K562 (cell line): ENCODE measurements around the gene SPATA33. TPM values are rescaled to one million over a fixed set of nuclear protein-coding genes. Genes with fewer than 3 reads are reported as not detected.

Experiments used
- EZH2 ChIP-seq: IDR thresholded peaks from 2 replicates; pipeline ENCODE4 v1.6.1; 2012; ENCODE audit warnings: low read depth, mild to moderate bottlenecking, inconsistent platforms, low read length, borderline replicate concordance
- HDAC1 ChIP-seq, 2 experiments: fragments of 450-650 bp; IDR thresholded peaks; 2 replicates each; pipeline ENCODE4 v1.6.1; 2016 to 2017; ENCODE audit warnings: inconsistent platforms in 1 of 2, mild to moderate bottlenecking in 1 of 2, moderate library complexity in 1 of 2
- JUND ChIP-seq, 2 experiments: IDR thresholded peaks; 2 replicates in 1 of 2; 3 replicates in 1 of 2; pipeline ENCODE4 v1.6.1; 2011; ENCODE audit warnings: borderline replicate concordance in 2 of 2, low read depth in 2 of 2, low read length in 2 of 2, improper control_type of control experiment in 1 of 2, missing biosample characterization in 1 of 2, missing genetic modification characterization in 1 of 2, missing genetic modification reagents in 1 of 2
- NCOA1 ChIP-seq: fragments of 450-650 bp; IDR thresholded peaks from 2 replicates; pipeline ENCODE4 v1.6.1; 2016; ENCODE audit warnings: low read depth
- NFATC3 ChIP-seq: fragments of 450-650 bp; IDR thresholded peaks from 2 replicates; pipeline ENCODE4 v1.6.1; 2017; ENCODE audit warnings: mild to moderate bottlenecking
- SIN3A ChIP-seq, 2 experiments: fragments of 150-350 bp in 1 of 2; IDR thresholded peaks; 2 replicates each; pipeline ENCODE4 v1.6.1; 2011 to 2016; ENCODE audit warnings: borderline replicate concordance in 2 of 2, low read depth in 2 of 2, low read length in 2 of 2, mild to moderate bottlenecking in 2 of 2, moderate library complexity in 2 of 2; ENCODE audit not compliant: control insufficient read depth in 1 of 2
- ZBTB7A ChIP-seq: IDR thresholded peaks from 2 replicates; pipeline ENCODE4 v1.6.1; 2011; ENCODE audit warnings: low read depth, mild to moderate bottlenecking, low read length, moderate library complexity, borderline replicate concordance; ENCODE audit not compliant: control insufficient read depth
- ZFP1 ChIP-seq: fragments of 450-650 bp; formaldehyde crosslinking; IDR thresholded peaks from 2 replicates; pipeline ENCODE4 v1.4.0; 2020; ENCODE audit warnings: mild to moderate bottlenecking, mixed read lengths
- ZNF766 ChIP-seq: fragments of 200-800 bp; sonication (Bioruptor generic); conservative IDR thresholded peaks from 2 replicates; pipeline ENCODE4 v1.6.1; 2016; ENCODE audit warnings: missing genetic modification characterization, missing compliant biosample characterization
- polyA plus RNA-seq, 8 experiments: library from polyadenylated mRNA; depleted of rRNA in 4 of 8; stranded (reverse) in 5 of 8; unstranded in 3 of 8; fragments of >200 nt; fragmentation: Nextera tagmentation in 2 of 8; fragmentation: Illumina TruSeq in 1 of 8; extraction: Ambion mirVana in 2 of 8; extraction: Trizol in 1 of 8; gene quantifications; 2 replicates each; pipeline versions ENCODE4 v1.2.1 to v1.2.3, GENCODE V29; 2011 to 2014; ENCODE audit warnings: inconsistent platforms in 1 of 8, missing spikeins in 1 of 8
- total RNA-seq, 7 experiments: library from RNA; depleted of rRNA in 6 of 7; stranded (reverse); fragments of >200 nt in 6 of 7; fragmentation: Illumina TruSeq in 2 of 7; extraction: Trizol in 2 of 7; gene quantifications; 2 replicates each; pipeline versions ENCODE4 v1.2.1 to v1.2.3, GENCODE V29; 2011 to 2021; ENCODE audit warnings: low replicate concordance in 1 of 7
- TF ChIP-seq, protein P1 (sequence below): fragments of 250-450 bp; sonication (Bioruptor Pico); IDR thresholded peaks from 2 replicates; pipeline ENCODE4 v1.8.0; 2021; ENCODE audit warnings: moderate library complexity, mild to moderate bottlenecking, inconsistent platforms
- TF ChIP-seq, protein P2 (sequence below), 2 experiments: fragments of 200-800 bp in 1 of 2; sonication (Bioruptor generic) in 1 of 2; sonication (generic) in 1 of 2; formaldehyde crosslinking in 1 of 2; IDR thresholded peaks in 1 of 2; conservative IDR thresholded peaks in 1 of 2; 2 replicates each; pipeline versions ENCODE4 v1.5.0 to v1.6.1; 2016 to 2020; ENCODE audit warnings: missing compliant biosample characterization in 1 of 2, missing genetic modification characterization in 1 of 2, missing genetic modification reagents in 1 of 2
- TF ChIP-seq, protein P3 (sequence below): IDR thresholded peaks from 2 replicates; pipeline ENCODE4 v1.6.1; 2011; ENCODE audit warnings: borderline replicate concordance, low read depth, mild to moderate bottlenecking, moderate library complexity, low read length; ENCODE audit not compliant: insufficient read depth, poor library complexity, severe bottlenecking
- TF ChIP-seq, protein P4 (sequence below): sonication (generic); formaldehyde crosslinking; IDR thresholded peaks from 2 replicates; pipeline ENCODE4 v1.8.1; 2023; ENCODE audit warnings: missing genetic modification reagents, mild to moderate bottlenecking, borderline replicate concordance

The SPATA33 gene
- total and polyA plus RNA-seq, 9 of the 15 experiments (the other 6 are each of a cell fraction or from before 2014, with no cell fraction given): 4.0 to 20.0 (median 11.8) TPM

DNA sequence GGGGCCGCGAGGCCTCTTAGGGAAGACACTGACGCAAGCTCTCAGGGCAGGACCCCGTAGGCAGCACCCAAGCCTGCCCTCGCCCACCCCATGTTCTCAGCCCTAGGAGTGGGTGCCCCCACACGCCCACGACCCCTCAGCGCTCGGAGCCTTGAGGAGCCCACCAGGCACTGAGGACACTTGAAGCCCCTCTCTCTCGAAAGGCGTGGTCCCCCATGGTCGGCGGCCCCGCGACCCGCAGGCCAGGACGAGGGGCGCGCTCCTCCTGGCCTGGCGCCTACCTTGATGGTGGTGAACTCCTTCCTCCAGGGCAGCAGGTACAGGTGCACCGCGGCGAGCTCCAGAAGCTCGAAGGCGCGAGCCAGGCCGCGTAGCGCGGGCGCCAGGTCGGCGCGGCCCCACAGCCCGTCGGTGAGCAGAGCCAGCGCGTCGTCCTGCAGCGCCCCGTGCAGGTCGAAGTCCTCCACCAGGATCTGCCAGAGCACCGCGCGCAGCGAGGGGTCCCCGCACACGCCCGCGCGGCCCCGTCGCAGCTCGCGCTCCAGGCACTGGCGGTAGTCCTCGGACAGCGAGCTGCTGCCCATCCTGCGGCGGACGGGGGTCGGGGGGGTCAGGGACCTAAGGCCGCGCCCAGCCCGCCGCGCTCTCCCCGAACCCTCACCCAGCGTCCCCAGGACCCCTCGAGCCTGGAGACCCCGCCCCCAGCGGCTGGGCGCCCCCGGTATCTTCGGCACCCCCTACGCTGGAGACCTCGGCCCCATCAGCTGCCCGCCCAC is 43.2 kb downstream of the SPATA33 start (continued):
- TF ChIP-seq, protein P1, sequence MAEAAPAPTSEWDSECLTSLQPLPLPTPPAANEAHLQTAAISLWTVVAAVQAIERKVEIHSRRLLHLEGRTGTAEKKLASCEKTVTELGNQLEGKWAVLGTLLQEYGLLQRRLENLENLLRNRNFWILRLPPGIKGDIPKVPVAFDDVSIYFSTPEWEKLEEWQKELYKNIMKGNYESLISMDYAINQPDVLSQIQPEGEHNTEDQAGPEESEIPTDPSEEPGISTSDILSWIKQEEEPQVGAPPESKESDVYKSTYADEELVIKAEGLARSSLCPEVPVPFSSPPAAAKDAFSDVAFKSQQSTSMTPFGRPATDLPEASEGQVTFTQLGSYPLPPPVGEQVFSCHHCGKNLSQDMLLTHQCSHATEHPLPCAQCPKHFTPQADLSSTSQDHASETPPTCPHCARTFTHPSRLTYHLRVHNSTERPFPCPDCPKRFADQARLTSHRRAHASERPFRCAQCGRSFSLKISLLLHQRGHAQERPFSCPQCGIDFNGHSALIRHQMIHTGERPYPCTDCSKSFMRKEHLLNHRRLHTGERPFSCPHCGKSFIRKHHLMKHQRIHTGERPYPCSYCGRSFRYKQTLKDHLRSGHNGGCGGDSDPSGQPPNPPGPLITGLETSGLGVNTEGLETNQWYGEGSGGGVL (CRISPR knock-in tag): no peak
- TF ChIP-seq, protein P2, sequence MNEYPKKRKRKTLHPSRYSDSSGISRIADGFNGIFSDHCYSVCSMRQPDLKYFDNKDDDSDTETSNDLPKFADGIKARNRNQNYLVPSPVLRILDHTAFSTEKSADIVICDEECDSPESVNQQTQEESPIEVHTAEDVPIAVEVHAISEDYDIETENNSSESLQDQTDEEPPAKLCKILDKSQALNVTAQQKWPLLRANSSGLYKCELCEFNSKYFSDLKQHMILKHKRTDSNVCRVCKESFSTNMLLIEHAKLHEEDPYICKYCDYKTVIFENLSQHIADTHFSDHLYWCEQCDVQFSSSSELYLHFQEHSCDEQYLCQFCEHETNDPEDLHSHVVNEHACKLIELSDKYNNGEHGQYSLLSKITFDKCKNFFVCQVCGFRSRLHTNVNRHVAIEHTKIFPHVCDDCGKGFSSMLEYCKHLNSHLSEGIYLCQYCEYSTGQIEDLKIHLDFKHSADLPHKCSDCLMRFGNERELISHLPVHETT (CRISPR knock-in tag; conservative IDR thresholded peaks at IDR 0.05 in 1 of 2, IDR thresholded peaks at IDR 0.05 in 1 of 2): 0 out of 4 replicates have a peak, but pooled peaks of 1 of the 2 experiments have one; percentile 49
- TF ChIP-seq, protein P3, sequence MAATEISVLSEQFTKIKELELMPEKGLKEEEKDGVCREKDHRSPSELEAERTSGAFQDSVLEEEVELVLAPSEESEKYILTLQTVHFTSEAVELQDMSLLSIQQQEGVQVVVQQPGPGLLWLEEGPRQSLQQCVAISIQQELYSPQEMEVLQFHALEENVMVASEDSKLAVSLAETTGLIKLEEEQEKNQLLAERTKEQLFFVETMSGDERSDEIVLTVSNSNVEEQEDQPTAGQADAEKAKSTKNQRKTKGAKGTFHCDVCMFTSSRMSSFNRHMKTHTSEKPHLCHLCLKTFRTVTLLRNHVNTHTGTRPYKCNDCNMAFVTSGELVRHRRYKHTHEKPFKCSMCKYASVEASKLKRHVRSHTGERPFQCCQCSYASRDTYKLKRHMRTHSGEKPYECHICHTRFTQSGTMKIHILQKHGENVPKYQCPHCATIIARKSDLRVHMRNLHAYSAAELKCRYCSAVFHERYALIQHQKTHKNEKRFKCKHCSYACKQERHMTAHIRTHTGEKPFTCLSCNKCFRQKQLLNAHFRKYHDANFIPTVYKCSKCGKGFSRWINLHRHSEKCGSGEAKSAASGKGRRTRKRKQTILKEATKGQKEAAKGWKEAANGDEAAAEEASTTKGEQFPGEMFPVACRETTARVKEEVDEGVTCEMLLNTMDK: peak; percentile 85
- no peak for TF ChIP-seq EZH2
- peak in 1 of 2 experiments; percentile 73; a peak in 1 of 4 replicates for TF ChIP-seq SIN3A (IDR thresholded peaks at IDR 0.05; ENCODE audit: borderline replicate concordance in 2 of 2, control insufficient read depth in 1 of 2, low read depth in 2 of 2, low read length in 2 of 2)
- TF ChIP-seq ZFP1 (CRISPR knock-in tag): no peak
- TF ChIP-seq NFATC3: peak; percentile 99
- TF ChIP-seq ZNF766 (CRISPR knock-in tag): no peak
- 0 out of 2 replicates have a peak, but pooled peaks have one; percentile 33 for TF ChIP-seq JUND (IDR thresholded peaks at IDR 0.05; ENCODE audit: borderline replicate concordance, low read depth, low read length)
- TF ChIP-seq JUND (tag; IDR thresholded peaks at IDR 0.05; ENCODE audit: borderline replicate concordance, low read depth, low read length): no peak; the same call in 2 of the 3 replicates
- TF ChIP-seq HDAC1 (IDR thresholded peaks at IDR 0.05): 0 out of 4 replicates have a peak, but pooled peaks of 1 of the 2 experiments have one; percentile 26
- no peak for TF ChIP-seq NCOA1
- peak; percentile 71; the same call in 1 of the 2 replicates for TF ChIP-seq ZBTB7A
- TF ChIP-seq, protein P4, sequence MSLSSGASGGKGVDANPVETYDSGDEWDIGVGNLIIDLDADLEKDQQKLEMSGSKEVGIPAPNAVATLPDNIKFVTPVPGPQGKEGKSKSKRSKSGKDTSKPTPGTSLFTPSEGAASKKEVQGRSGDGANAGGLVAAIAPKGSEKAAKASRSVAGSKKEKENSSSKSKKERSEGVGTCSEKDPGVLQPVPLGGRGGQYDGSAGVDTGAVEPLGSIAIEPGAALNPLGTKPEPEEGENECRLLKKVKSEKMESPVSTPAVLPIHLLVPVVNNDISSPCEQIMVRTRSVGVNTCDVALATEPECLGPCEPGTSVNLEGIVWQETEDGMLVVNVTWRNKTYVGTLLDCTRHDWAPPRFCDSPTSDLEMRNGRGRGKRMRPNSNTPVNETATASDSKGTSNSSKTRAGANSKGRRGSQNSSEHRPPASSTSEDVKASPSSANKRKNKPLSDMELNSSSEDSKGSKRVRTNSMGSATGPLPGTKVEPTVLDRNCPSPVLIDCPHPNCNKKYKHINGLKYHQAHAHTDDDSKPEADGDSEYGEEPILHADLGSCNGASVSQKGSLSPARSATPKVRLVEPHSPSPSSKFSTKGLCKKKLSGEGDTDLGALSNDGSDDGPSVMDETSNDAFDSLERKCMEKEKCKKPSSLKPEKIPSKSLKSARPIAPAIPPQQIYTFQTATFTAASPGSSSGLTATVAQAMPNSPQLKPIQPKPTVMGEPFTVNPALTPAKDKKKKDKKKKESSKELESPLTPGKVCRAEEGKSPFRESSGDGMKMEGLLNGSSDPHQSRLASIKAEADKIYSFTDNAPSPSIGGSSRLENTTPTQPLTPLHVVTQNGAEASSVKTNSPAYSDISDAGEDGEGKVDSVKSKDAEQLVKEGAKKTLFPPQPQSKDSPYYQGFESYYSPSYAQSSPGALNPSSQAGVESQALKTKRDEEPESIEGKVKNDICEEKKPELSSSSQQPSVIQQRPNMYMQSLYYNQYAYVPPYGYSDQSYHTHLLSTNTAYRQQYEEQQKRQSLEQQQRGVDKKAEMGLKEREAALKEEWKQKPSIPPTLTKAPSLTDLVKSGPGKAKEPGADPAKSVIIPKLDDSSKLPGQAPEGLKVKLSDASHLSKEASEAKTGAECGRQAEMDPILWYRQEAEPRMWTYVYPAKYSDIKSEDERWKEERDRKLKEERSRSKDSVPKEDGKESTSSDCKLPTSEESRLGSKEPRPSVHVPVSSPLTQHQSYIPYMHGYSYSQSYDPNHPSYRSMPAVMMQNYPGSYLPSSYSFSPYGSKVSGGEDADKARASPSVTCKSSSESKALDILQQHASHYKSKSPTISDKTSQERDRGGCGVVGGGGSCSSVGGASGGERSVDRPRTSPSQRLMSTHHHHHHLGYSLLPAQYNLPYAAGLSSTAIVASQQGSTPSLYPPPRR (CRISPR knock-in tag): 0 out of 2 replicates have a peak, but pooled peaks have one; percentile 23
